ENCODE data around the gene HOXC11. TPM values are rescaled to one million over a fixed set of nuclear protein-coding genes. Genes with fewer than 3 reads are reported as not detected.

HOXC11 gene
- total RNA-seq, 2 experiments from 2014 or later = not detected

GRCh38 chr12:53980802-53981496, 8.0 kb downstream of the HOXC11 start:
- ChIA-PET CTCF (interaction anchor here (0.5 to 1.1 kb wide), 2 partner anchors 23 to 220 kb away, joined by 3 to 4 read pairs; no protein-coding TSS in a partner anchor), POLR2A (interaction anchor here (0.5 to 0.7 kb wide), 2 partner anchors 46 to 221 kb away, joined by 3 to 4 read pairs; no protein-coding TSS in a partner anchor)
- Mint-ChIP-seq H3K27ac (no peak overlapping the region), H3K9me3 (ENCODE audit: insufficient read depth) (no peaks in the 10 kb centered on the region), H3K4me1 (ENCODE audit: low read depth) (peaks cover 21% of the 10 kb centered on the region), H3K36me3 (ENCODE audit: low read depth) (peaks cover 2% of the 10 kb centered on the region), H3K27me3 (ENCODE audit: low read depth) (peaks cover 92% of the 10 kb centered on the region), H3K4me3 (no peak overlapping the region)
- DNase-seq (no peak), ATAC-seq (no peak)

DNA sequence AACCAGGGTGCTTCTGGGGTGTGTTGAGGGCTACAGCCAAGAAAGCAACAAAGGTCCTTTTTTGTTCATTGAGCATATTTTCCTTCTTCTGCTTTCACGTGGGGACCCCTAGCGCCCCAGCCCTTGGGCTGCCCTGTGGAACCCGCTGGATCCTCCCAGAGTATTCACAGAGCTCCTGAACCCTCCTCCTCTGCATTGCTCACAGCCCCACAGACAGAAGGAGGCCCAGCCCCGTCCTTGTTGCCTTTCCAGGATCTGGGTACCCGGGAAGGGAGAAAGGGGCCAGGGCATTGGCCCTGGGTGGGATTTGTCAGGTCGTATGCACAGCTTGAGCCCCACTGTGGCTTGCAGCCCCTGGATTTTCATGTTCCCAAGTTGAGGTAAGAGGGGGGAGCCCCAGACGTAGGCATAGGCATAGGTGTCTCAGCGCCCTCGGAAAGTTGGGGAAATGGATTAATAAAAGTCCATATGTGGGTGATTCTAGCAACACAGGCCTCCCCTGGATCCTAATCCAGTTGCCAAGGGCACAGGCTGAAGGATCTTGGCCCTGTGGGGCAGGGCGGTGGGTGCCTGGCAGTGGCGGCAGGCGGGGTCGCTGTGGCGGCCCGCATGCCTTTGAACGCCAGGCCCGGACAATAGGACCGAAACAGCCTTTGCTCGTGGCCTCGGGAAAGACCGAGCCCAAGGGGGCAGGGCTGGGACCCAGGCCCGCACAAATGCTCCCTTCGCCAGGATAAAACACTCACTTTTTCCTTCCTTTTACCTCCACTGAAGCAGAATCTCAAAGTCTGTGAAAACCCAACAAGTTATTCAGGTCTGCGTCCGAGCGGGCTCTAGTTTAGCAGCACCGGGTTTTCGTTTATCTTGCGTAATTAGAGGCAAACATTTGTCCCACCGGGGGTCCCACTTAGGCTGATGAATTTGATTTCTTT, 9.0 kb downstream of the HOXC11 start:
- CTCF ChIA-PET = no interaction called here
- H3K27ac Mint-ChIP-seq = no peak overlapping the region
- H3K36me3 Mint-ChIP-seq (ENCODE audit: low read depth) = peaks cover 2% of the 10 kb centered on the region
- H3K9me3 Mint-ChIP-seq (ENCODE audit: insufficient read depth) = no peaks in the 10 kb centered on the region
- H3K27me3 Mint-ChIP-seq (ENCODE audit: low read depth) = peaks cover 93% of the 10 kb centered on the region
- peaks cover 28% of the 10 kb centered on the region for H3K4me1 Mint-ChIP-seq (ENCODE audit: low read depth)
- no peak overlapping the region for H3K4me3 Mint-ChIP-seq
- POLR2A ChIA-PET = no interaction called here
- DNase-seq (no peak), ATAC-seq (no peak)

DNA sequence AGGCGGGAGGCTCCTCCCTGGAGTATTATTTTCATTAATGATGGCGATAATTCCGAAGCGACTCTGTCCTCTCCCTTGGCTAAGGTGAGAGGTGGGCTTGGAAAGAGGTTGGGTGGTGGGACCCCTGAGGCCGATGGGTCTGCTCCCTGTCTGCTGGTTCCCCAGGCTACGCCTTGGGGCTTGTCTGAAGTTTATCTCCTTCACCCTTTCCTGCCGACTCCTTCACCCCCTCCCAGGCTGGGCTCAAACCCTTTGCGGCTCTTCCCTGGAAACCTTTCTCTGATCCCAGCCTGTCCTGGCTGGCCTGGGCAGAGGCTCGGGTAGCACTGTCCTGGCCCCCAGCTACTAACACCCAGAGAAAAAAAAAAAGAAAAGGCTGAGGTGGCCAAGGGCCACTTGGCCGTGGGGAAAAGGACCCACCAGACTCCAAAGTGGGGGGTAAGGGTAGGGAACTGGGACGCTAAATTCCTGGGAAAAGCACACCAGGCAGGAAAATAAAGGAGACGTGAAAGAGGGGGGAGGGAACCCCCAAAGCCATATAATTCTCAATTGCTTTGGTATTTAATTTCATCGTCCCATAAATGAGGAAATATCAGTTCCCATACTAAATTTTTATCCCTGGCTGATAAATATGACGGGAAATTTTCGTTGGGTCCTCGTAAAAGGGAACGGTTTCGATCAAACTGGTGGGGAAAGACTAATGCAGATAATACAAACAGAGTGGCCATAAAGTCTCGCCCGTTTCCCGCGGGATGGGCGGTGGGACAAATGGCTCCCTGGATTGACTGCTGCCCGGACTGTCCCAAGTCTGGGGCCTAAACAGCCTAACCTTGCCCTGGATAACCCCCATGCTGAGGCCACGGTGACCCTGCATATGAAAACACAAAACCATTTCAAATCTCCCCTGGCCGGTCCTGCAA, 10.0 kb downstream of the HOXC11 start:
- H3K9me3 Mint-ChIP-seq (ENCODE audit: insufficient read depth) = no peaks in the 10 kb centered on the region
- H3K4me1 Mint-ChIP-seq (ENCODE audit: low read depth) = peaks cover 30% of the 10 kb centered on the region
- ChIA-PET CTCF (no interaction called here), POLR2A (no interaction called here)
- H3K27me3 Mint-ChIP-seq (ENCODE audit: low read depth) = peaks cover 95% of the 10 kb centered on the region
- no peak for DNase-seq
- ATAC-seq = no peak
- H3K4me3 Mint-ChIP-seq = peak overlapping the region; percentile 12
- H3K36me3 Mint-ChIP-seq (ENCODE audit: low read depth) = peaks cover 2% of the 10 kb centered on the region
- no peak overlapping the region for H3K27ac Mint-ChIP-seq

GRCh38 chr12:53983568-53983949, 10.6 kb downstream of the HOXC11 start:
- no peak for ATAC-seq
- H3K27me3 Mint-ChIP-seq (ENCODE audit: low read depth) = peaks cover 95% of the 10 kb centered on the region
- CTCF ChIA-PET = interaction anchor here (5.8 kb wide), 1 partner anchor 218 kb away, joined by 35 read pairs; no protein-coding TSS in a partner anchor

GRCh38 chr12:53983950-53984572, 11.1 kb downstream of the HOXC11 start:
- Mint-ChIP-seq H3K27ac (no peak overlapping the region), H3K4me1 (ENCODE audit: low read depth) (peaks cover 36% of the 10 kb centered on the region), H3K36me3 (ENCODE audit: low read depth) (peaks cover 2% of the 10 kb centered on the region), H3K4me3 (no peak overlapping the region), H3K27me3 (ENCODE audit: low read depth) (peaks cover 93% of the 10 kb centered on the region), H3K9me3 (ENCODE audit: insufficient read depth) (no peaks in the 10 kb centered on the region)
- no peak for ATAC-seq
- ChIA-PET CTCF (interaction anchor here (1.1 to 5.8 kb wide), 10 partner anchors 8 to 223 kb away, joined by 3 to 35 read pairs (median 7); partner anchors contain the start of genes HOXC5 and HOXC9), POLR2A (no interaction called here)
- no peak for DNase-seq

More at GRCh38 chr12:53983568-53983949, 10.6 kb downstream of the HOXC11 start:
- no peak for DNase-seq
- Mint-ChIP-seq H3K4me1 (ENCODE audit: low read depth) (peaks cover 31% of the 10 kb centered on the region), H3K9me3 (ENCODE audit: insufficient read depth) (no peaks in the 10 kb centered on the region), H3K27ac (no peak overlapping the region), H3K36me3 (ENCODE audit: low read depth) (peaks cover 2% of the 10 kb centered on the region), H3K4me3 (peak overlapping the region; percentile 12)
- POLR2A ChIA-PET = no interaction called here

DNA sequence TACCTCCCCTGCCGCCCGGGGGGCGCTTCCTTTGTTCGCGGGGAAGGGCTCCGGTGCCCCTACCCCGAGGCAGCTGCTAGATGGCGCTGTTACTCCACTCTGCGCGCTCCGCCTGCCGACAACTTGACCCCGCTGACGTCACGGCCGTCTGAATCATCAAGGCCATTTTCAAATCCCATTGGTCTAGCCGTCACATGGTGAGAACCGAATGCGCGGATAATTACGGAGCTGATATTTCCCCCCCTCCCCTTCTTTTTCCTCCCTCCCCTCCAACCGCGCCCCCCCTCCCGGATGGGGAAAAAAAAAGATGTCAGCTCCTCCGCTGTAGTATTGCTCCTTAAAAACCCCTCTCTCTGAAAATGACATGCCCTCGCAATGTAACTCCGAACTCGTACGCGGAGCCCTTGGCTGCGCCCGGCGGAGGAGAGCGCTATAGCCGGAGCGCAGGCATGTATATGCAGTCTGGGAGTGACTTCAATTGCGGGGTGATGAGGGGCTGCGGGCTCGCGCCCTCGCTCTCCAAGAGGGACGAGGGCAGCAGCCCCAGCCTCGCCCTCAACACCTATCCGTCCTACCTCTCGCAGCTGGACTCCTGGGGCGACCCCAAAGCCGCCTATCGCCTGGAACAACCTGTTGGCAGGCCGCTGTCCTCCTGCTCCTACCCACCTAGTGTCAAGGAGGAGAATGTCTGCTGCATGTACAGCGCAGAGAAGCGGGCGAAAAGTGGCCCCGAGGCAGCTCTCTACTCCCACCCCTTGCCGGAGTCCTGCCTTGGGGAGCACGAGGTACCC, 12.2 kb downstream of the HOXC11 start, which contains the start of gene HOXC10:
HOXC10 (plus strand) TSS at position 246 of the 791 bp plus-strand sequence; CDS start at position 360, 114 bp downstream.
- H3K27me3 Mint-ChIP-seq (ENCODE audit: low read depth) = peaks cover 93% of the 10 kb centered on the region
- peak within 1 kb of the TSS; percentile 48 for H3K4me3 Mint-ChIP-seq
- DNase-seq (peak; percentile 86), ATAC-seq (peak; percentile 74)
- H3K9me3 Mint-ChIP-seq (ENCODE audit: insufficient read depth) = no peaks in the 10 kb centered on the region
- peaks cover 43% of the 10 kb centered on the region for H3K4me1 Mint-ChIP-seq (ENCODE audit: low read depth)
- ChIA-PET CTCF (interaction anchor here (0.6 to 5.8 kb wide), 23 partner anchors 9 to 231 kb away, joined by 3 to 35 read pairs (median 4); partner anchors contain the start of genes HOXC11, HOXC5, HOXC6 and HOXC9), POLR2A (no interaction called here)
- H3K36me3 Mint-ChIP-seq (ENCODE audit: low read depth) = peaks cover 2% of the 10 kb centered on the region
- H3K27ac Mint-ChIP-seq = peak within 1 kb of the TSS; percentile 52

GRCh38 chr12:53985692-53985993, 12.7 kb downstream of the HOXC11 start:
- POLR2A ChIA-PET = no interaction called here
- peaks cover 93% of the 10 kb centered on the region for H3K27me3 Mint-ChIP-seq (ENCODE audit: low read depth)
- H3K36me3 Mint-ChIP-seq (ENCODE audit: low read depth) = no peaks in the 10 kb centered on the region
- no peak for ATAC-seq
- peaks cover 39% of the 10 kb centered on the region for H3K4me1 Mint-ChIP-seq (ENCODE audit: low read depth)
- H3K4me3 Mint-ChIP-seq = peak overlapping the region; percentile 48
- no peak for DNase-seq
- no peaks in the 10 kb centered on the region for H3K9me3 Mint-ChIP-seq (ENCODE audit: insufficient read depth)
- no peak overlapping the region for H3K27ac Mint-ChIP-seq
- CTCF ChIA-PET = interaction anchor here (0.7 to 5.8 kb wide), 17 partner anchors 9 to 230 kb away, joined by 3 to 35 read pairs (median 6); partner anchors contain the start of genes HOXC11, HOXC5, HOXC6 and HOXC9

DNA sequence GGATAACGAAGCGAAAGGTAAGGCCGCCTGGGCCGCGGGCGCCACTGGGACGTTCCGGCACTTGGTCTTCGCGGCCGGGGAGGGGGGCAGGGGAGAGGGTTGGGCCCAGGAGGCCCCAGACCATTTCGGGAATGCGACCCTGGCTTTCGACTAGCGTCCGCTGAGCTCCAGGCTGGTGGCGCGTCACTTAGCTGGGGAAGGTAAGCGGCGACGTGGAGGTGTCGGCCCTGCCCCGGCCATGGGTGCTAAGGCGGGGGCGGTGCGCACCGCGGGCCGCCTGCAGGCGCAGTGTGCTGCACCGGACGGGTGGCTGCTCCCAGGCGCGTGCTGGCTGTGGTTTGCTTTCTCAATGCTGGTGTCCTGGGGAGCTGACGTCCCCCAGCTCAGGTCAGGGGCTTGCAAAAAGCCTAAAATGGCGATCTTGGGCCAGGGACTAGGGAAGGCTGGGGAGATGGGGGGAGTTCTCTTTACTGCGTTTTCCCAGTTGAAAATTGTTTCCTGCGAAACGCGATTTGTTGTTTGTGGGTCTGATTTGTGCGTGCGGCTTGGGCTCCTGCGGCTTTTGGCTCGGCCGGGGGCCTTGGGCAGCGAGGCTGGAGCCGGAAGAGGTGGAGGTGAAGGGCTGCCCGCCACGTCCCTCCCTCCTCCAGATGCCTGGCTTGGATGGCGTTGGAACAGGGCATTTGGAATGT, 13.2 kb downstream of the HOXC11 start:
- Mint-ChIP-seq H3K27ac (no peak overlapping the region), H3K36me3 (ENCODE audit: low read depth) (no peaks in the 10 kb centered on the region), H3K9me3 (ENCODE audit: insufficient read depth) (no peaks in the 10 kb centered on the region), H3K4me3 (peak overlapping the region; percentile 12), H3K27me3 (ENCODE audit: low read depth) (peaks cover 93% of the 10 kb centered on the region), H3K4me1 (ENCODE audit: low read depth) (peaks cover 35% of the 10 kb centered on the region)
- ATAC-seq (peak; percentile 31), DNase-seq (no peak)
- POLR2A ChIA-PET = no interaction called here
- CTCF ChIA-PET = interaction anchor here (0.9 to 5.8 kb wide), 15 partner anchors 9 to 230 kb away, joined by 3 to 35 read pairs (median 6); partner anchors contain the start of genes HOXC11, HOXC5, HOXC6 and HOXC9

DNA sequence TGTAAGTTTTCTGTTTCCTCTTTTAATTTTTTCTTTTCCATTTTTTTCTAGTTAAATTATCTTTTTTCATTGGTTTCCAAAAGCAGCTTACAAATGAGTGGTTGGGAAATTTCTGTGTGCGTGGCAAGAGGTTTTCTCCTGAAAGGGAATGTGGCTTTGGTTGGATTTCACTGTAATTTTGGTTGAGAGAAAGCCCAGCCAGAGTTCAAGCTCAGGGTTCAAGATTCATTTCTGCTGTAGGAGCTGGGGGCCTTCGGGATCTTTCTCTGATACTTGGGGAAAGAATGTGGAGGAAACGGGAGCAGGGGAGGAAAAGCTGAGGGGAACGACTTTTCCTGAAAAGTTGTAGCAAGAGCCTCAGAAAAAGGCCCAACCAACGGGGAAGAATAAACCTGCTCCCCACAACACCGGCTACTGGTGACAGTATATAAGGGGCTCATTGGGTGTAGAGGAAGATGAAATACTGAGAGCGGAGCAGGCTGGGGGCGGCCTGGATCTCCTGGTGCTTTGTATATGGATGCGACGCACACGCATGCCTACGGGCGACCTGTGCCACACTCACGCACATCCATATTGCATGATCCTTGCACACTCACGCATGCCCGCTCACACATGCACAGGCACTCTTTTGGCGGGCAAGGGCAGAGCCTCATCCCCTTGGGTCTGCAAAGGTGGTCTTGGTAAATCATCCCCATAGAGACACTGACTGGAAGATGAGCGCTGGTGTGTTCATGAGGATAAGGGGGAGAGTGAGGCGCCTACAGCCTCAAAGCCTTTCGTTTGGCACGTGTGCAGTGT, 14.0 kb downstream of the HOXC11 start:
- Mint-ChIP-seq H3K4me3 (no peak overlapping the region), H3K4me1 (ENCODE audit: low read depth) (peaks cover 35% of the 10 kb centered on the region), H3K27ac (no peak overlapping the region), H3K9me3 (ENCODE audit: insufficient read depth) (no peaks in the 10 kb centered on the region), H3K36me3 (ENCODE audit: low read depth) (no peaks in the 10 kb centered on the region), H3K27me3 (ENCODE audit: low read depth) (peaks cover 93% of the 10 kb centered on the region)
- no peak for DNase-seq
- no peak for ATAC-seq
- ChIA-PET POLR2A (no interaction called here), CTCF (interaction anchor here (1.0 to 5.8 kb wide), 11 partner anchors 8 to 229 kb away, joined by 3 to 35 read pairs (median 9); partner anchors contain the start of genes HOXC5 and HOXC9)
